Measurements from ENCODE around the gene GABRP.
"Not testable (repeated sequence)": the region's sequence is repeated elsewhere in the genome, so short reads cannot be mapped to it uniquely, and the experiment has no call there.

Gene GABRP

GRCh38 chr5:170809551-170809950 lies 26.0 kb downstream of the GABRP start:
- DNase-seq: no peak

- no peak for DNase-seq
Observed at GRCh38 chr5:170811719-170812118, 28.2 kb downstream of the GABRP start.

GRCh38 chr5:170813231-170813630 lies 29.7 kb downstream of the GABRP start:
- DNase-seq: no peak

- DNase-seq: no peak
Observed at GRCh38 chr5:170817195-170817594, 33.7 kb downstream of the GABRP start.

GRCh38 chr5:170818232-170818631 lies 34.7 kb downstream of the GABRP start:
- no peak for DNase-seq

- DNase-seq: no peak
Observed at GRCh38 chr5:170819824-170820223, 36.3 kb downstream of the GABRP start.

GRCh38 chr5:170821257-170821800 lies 37.8 kb downstream of the GABRP start:
- no peak for DNase-seq

- DNase-seq: no peak
Observed at GRCh38 chr5:170826117-170826516, 42.6 kb downstream of the GABRP start.

- no peak for DNase-seq
Observed at GRCh38 chr5:170832241-170832640, 48.7 kb downstream of the GABRP start.

GRCh38 chr5:170833981-170834380 lies 50.5 kb downstream of the GABRP start:
- DNase-seq: not testable (repeated sequence)

GRCh38 chr5:170836226-170836625 lies 52.7 kb downstream of the GABRP start:
- no peak for DNase-seq

GRCh38 chr5:170843870-170844269 lies 60.3 kb downstream of the GABRP start:
- DNase-seq: no peak

- DNase-seq: no peak
Observed at GRCh38 chr5:170844651-170845050, 61.1 kb downstream of the GABRP start.

- no peak for DNase-seq
Observed at GRCh38 chr5:170846416-170846815, 62.9 kb downstream of the GABRP start.

GRCh38 chr5:170846846-170847245 lies 63.3 kb downstream of the GABRP start:
- no peak for DNase-seq

GRCh38 chr5:170848033-170848432 lies 64.5 kb downstream of the GABRP start:
- DNase-seq: no peak

GRCh38 chr5:170849374-170849773 lies 65.8 kb downstream of the GABRP start:
- no peak for DNase-seq

GRCh38 chr5:170854566-170854965 lies 71.0 kb downstream of the GABRP start:
- no peak for DNase-seq

GRCh38 chr5:170857066-170857465 lies 73.5 kb downstream of the GABRP start:
- no peak for DNase-seq

GRCh38 chr5:170860415-170860814 lies 76.9 kb downstream of the GABRP start:
- DNase-seq: no peak

GRCh38 chr5:170860818-170861666 lies 77.5 kb downstream of the GABRP start:
- DNase-seq: no peak

GRCh38 chr5:170861667-170861916 lies 78.1 kb downstream of the GABRP start:
- DNase-seq: no peak

GRCh38 chr5:170861917-170862766 lies 78.6 kb downstream of the GABRP start, which contains the start of gene RANBP17:
RANBP17 (plus strand) TSS chr5:170862018.
- DNase-seq: no peak

- no peak for DNase-seq
Observed at GRCh38 chr5:170863646-170864045, 80.1 kb downstream of the GABRP start.

Data from activated naive CD4-positive, alpha-beta T cell treated with Interleukin-2 at 50 U/mL for 16 hours (primary cell).